Skin epidermis (tissue), 12 donors: Measurements from ENCODE around the gene GABBR2.
"Not testable (repeated sequence)": the region's sequence is repeated elsewhere in the genome, so short reads cannot be mapped to it uniquely, and the experiment has no call there.

Source experiments
- H3K27ac ChIP-seq, 21 experiments: fragments of 200-600 bp; sonication (generic) in 11 of 21; one replicate each; pipeline ENCODE4 v1.5.0; 2020; ENCODE audit warnings: mild to moderate bottlenecking in 3 of 21, inconsistent platforms in 2 of 21, moderate library complexity in 2 of 21
- H3K4me3 ChIP-seq, 7 experiments: fragments of 200-600 bp; sonication (generic) in 2 of 7; one replicate each; pipeline ENCODE4 v1.5.0; 2020; ENCODE audit warnings: inconsistent platforms in 2 of 7, mild to moderate bottlenecking in 2 of 7, moderate library complexity in 1 of 7

The GABBR2 gene

GRCh38 chr9:98468567-98469239, 240.0 kb downstream of the GABBR2 start:
- Histone ChIP-seq H3K4me3 (no peak overlapping the region), H3K27ac (no peak overlapping the region)

GRCh38 chr9:98465799-98466198, 242.9 kb downstream of the GABBR2 start:
- Histone ChIP-seq H3K27ac (no peak overlapping the region), H3K4me3 (no peak overlapping the region)

- not testable (repeated sequence) for H3K27ac ChIP-seq, H3K4me3 ChIP-seq
These were observed 244.5 kb downstream of the GABBR2 start for GRCh38 chr9:98464156-98464690.

GRCh38 chr9:98462310-98462709, 246.4 kb downstream of the GABBR2 start:
- no peak overlapping the region for H3K27ac ChIP-seq
- no peak overlapping the region for H3K4me3 ChIP-seq

- Histone ChIP-seq H3K27ac (no peak overlapping the region), H3K4me3 (no peak overlapping the region)
These were observed 248.0 kb downstream of the GABBR2 start for GRCh38 chr9:98460704-98461103.

DNA sequence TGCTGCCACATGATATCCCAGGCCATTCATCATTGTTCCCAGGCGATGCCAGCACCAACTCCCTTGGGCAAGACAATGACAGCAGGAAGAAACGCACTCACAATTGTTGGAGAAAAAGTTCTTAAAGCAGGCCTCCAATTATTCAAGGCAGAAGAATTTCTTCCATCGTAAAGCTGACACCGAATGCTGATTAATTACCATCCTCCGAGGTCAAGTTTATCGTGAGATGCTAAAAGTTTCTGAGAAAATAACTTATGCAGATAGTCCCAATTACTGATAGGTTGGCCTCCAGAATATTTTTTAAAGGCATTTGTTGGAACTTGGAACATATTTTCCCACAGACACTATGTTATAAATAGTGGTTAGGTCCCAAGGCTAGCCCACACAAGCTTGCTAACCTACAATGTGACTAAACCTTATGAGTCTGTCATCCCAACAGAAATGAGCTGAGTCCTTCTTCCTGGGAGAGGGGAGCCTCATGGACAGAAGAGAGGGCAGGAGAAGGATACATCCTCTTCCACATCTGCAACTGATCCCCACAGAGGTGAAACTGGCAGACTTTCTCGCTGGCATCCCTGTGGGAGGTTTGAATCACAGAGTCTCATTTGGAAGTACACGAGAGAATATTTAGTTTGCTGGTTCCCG, 250.9 kb downstream of the GABBR2 start:
- H3K4me3 ChIP-seq: no peak overlapping the region
- H3K27ac ChIP-seq: no peak overlapping the region

GRCh38 chr9:98456156-98456613, 252.6 kb downstream of the GABBR2 start:
- H3K27ac ChIP-seq: no peak overlapping the region
- no peak overlapping the region for H3K4me3 ChIP-seq

GRCh38 chr9:98455256-98456155, 253.2 kb downstream of the GABBR2 start:
- no peak overlapping the region for H3K27ac ChIP-seq
- no peak overlapping the region for H3K4me3 ChIP-seq

DNA sequence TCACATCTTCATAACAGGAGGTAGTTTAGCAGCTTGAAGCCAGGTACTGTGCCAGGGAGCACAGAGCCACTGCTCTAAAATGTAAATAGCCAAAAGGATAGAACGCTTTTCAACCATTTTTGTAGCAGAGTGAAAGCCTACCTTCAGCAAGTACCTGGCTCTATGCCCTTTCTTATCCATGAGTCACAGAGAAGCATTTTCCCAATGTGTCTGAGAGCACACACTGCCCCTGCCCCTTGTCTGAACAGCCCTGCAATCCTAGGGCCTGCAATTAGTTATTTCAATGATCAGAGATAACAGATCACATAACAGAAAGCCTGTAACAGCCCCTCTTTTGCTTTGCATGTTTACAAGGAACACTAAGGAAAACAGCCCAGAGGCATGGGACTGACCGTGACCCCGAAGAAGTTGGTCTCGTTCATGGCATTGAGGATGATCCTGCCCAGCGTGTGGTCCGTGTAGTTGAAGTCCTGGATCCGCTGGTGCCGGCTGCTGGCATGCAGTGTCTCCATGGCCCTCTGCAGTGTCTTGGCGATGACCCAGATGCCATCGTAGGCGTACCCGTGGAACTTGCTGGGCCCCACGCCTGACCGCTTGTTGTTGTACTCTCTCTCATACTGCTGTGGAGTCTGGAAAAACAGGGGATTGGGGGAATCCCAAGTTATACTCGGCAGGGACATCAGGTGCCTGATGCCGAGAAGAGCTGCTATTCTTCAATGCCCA, 255.0 kb downstream of the GABBR2 start:
- Histone ChIP-seq H3K27ac (no peak overlapping the region), H3K4me3 (no peak overlapping the region)

- Histone ChIP-seq H3K27ac (no peak overlapping the region), H3K4me3 (no peak overlapping the region)
These were observed 257.2 kb downstream of the GABBR2 start for GRCh38 chr9:98451576-98451975.

DNA sequence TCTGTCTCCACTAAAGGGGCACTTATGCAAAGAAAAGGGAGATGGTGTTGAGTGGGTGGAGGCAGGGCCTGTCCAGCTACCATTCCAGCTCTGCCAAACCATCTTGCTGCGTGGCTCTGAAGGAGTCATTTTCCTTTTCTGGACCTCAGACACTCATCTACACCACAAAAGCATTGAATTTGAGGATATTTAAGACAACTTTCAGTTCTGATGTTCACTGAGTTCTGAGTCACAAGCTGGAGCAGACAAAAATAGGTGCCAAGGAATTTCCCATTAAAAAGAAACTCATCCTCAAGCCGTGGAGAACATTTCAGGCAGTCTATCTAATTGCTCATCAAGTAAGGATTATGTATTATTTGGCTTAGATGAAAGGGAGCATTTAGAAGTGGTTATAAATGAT, 258.2 kb downstream of the GABBR2 start:
- H3K27ac ChIP-seq: no peak overlapping the region
- no peak overlapping the region for H3K4me3 ChIP-seq

DNA sequence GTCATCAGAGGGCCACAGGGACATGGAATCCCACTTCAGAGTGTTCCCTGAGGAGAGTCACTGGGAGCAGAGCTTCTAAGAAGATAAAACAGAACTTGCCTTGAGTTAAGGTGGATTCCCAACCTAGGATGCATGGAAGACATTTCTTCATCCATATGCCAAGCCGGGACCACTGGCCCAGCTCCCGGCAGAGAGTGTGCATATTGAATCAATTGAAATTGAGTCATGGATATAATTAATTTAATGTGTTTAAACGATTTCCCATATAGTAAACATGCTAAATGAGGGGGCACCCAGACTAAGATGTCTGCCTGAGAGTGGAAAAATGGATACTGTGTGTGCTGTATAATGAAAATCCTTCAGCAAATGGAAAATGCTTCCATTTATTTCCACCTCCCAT, 258.9 kb downstream of the GABBR2 start:
- Histone ChIP-seq H3K27ac (no peak overlapping the region), H3K4me3 (no peak overlapping the region)

- no peak overlapping the region for H3K27ac ChIP-seq
These were observed 263.2 kb downstream of the GABBR2 start for GRCh38 chr9:98445576-98445975.

GRCh38 chr9:98444601-98445000, 264.1 kb downstream of the GABBR2 start:
- Histone ChIP-seq H3K27ac (no peak overlapping the region), H3K4me3 (no peak overlapping the region)

More at GRCh38 chr9:98445576-98445975, 263.2 kb downstream of the GABBR2 start:
- no peak overlapping the region for H3K4me3 ChIP-seq

DNA sequence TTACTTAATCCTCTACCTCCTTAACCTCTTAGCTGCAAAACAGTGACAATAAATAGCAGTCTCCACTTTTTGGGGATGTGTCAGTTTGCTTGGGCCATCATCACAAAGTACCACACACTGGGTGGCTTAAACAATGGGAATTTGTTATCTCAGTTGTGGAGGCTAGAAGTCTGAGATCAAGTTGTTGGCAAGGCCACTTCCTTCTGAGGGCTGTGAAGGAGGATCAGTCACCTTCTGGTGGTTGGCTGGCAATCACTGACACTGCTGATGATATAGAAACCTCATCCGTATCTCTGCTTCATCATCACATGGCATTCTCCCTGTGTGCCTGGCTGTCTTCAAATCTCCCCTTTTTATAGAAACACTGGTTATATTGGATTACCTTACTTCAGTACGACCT, 266.2 kb downstream of the GABBR2 start:
- H3K27ac ChIP-seq: no peak overlapping the region
- no peak overlapping the region for H3K4me3 ChIP-seq

- no peak overlapping the region for H3K4me3 ChIP-seq
- H3K27ac ChIP-seq: no peak overlapping the region
These were observed 266.6 kb downstream of the GABBR2 start for GRCh38 chr9:98442114-98442513.

- no peak overlapping the region for H3K4me3 ChIP-seq
- no peak overlapping the region for H3K27ac ChIP-seq
These were observed 270.1 kb downstream of the GABBR2 start for GRCh38 chr9:98438666-98439065.

DNA sequence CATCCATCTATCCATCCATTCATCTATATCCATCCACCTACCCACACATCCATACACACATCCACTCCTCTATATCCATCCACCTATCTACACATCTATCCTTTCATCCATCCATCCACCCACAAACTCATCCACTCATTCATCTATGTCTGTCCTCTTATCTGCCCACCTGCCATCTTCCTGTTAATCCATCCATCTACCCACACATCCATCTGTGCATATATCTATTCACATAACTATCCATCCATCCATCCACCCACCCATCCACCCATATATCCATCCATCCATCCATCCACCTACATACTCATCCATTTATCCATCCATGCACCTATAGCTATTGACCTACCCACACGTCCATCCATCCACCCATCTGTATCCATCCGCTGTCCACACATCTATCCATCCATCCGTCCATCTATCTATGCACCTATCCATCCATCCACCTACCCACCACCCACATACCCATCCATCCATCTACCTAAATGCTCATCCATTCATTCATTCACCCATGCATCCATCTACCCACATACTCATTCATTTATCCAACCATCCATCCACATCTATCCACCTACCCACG, 271.2 kb downstream of the GABBR2 start:
- Histone ChIP-seq H3K4me3 (no peak overlapping the region), H3K27ac (no peak overlapping the region)

- no peak overlapping the region for H3K27ac ChIP-seq
These were observed 275.8 kb downstream of the GABBR2 start for GRCh38 chr9:98432960-98433359.

More at GRCh38 chr9:98432960-98433359, 275.8 kb downstream of the GABBR2 start:
- H3K4me3 ChIP-seq: no peak overlapping the region
